GM21390 (cell line): Measurements from ENCODE around the gene EXOSC2.
A peak's percentile ranks its signal among the peaks of the same experiment; 100 is the strongest.

Source experiments
- ATAC-seq: cut with Tn5 transposase; IDR thresholded peaks from one replicate; pipeline ENCODE4 v1.9.1; 2021; ENCODE audit not compliant: unreplicated experiment

EXOSC2 gene, protein sequence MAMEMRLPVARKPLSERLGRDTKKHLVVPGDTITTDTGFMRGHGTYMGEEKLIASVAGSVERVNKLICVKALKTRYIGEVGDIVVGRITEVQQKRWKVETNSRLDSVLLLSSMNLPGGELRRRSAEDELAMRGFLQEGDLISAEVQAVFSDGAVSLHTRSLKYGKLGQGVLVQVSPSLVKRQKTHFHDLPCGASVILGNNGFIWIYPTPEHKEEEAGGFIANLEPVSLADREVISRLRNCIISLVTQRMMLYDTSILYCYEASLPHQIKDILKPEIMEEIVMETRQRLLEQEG

DNA sequence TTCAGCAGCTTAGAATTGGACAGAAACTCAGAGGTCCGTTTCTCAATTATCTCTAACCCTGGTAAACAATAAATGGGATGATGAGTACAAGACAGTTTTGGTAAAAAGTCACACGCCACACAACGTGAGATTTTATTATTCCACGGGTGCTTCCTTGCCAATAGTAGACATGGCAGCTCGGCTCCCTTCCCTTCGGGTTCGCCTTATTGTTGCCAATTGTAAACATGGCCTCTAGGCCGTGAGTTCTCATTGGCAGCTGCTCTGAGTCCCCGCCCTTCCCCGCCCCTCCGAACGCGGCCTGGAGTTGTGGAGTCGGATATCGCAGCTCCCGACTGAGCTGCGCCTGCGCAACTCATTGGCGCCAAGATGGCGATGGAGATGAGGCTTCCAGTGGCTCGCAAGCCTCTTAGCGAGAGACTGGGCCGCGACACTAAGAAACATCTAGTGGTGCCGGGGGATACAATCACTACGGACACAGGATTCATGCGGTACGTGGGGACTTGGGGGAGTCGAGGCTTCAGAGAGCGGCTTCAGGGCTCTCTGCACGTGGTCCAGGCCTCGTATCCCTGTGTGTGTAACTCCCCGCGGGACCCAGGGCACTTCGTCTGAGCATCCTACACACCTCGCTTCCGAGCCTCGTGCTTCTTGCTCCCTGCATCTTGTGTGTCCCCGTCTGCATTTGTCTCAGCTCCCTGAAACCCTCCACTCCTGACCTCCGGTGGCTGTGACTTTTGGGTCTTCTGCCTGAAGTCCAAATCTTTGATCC, at the start of gene EXOSC2:
EXOSC2 (plus strand) TSS at position 355 of the 766 bp plus-strand sequence; CDS start at position 367, 12 bp downstream.
- peak; percentile 88 for ATAC-seq

DNA sequence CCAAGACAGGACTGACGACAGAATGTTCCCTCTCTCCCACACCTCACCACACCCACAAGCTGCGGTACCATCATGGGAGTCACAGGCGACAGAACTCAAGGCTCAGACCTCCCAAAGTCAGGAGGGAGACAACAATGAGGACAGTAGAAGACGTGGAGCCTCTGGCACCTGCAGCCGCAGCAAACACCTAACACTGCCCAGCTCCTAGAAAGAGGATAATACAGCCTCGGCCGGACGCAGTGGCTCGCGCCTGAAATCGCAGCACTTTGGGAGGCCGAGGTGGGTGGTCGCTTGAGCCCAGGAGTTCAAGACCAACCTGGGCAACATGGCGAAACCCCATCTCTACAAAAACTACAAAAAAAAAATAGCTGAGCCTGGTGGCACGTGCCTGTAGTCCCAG, 42.4 kb upstream of the EXOSC2 start:
- no peak for ATAC-seq

DNA sequence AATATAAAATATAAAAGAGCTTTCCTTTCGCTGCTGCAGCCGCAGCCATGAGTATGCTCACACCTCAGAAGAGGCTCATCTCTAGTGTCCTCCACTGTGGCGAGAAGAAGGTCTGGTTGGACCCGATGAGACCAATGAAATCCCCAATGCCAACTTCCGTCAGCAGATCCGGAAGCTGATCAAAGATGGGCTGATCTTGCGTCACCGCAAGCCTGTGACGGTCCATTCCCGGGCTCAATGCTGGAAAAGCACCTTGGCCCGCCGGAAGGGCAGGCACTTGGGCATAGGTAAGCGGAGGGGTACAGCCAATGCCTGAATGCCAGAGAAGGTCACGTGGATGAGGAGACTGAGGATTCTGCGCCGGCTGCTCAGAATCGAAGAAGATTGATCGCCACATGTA, 41.8 kb upstream of the EXOSC2 start:
- ATAC-seq = no peak

DNA sequence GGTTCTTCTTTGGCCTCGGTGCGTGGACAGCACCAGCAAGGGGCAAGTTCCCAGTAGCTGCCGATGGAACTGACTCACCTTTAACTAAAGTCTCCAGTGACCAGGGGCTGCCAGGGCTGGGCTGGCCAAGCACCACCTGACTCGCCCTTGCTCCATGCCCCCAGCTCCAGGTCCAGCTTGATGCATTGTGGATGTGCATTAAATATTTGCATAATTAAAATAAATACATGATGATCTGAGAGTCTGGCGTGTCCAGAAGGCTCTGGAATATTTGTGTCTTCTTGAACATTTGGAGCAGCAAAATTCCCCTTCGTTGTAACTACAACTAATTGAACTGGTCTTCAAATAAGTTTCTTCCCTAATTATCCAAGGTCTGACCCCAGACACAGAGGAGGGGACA, 38.7 kb upstream of the EXOSC2 start:
- ATAC-seq = no peak

DNA sequence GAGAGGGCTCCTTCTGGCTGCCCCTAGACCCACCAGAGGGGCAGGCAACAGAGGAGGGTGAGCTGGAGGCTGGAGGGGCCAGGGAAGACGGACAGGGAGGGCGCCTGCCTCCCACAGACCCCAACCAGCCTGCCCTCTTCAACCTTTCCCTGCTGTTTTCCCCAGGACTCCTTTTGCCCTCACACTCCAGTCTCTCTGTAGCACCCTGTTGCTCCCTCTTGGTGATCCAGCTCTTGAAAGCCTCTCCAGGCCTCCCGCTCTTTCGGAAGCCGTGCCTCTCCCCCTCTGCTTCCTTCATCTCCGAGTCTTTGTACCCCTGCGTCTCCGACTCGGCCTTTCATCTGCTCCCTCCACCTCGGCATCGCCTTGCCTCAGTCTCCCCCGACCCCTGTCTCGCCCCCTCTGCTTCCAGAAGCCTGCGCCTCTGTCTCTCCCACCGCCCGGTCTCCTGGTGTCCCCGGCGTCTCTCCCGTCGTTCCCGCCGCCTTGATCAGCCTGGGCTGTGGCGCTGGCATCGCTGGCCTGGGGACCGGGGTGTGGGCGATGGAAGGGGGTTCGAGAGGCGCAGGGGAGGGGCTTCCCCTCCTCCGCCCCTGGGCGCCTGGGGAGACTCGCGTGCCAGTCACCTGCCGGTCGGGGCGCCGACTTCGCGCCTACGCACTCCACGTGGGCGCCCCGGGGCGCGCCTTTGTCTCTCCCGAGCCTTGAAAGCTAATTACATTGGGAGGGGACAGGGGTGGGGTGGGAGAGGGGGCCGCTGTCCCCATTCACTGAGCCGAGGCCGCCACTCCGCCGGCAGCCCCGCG, 34.5 kb upstream of the EXOSC2 start:
- ATAC-seq = no peak

DNA sequence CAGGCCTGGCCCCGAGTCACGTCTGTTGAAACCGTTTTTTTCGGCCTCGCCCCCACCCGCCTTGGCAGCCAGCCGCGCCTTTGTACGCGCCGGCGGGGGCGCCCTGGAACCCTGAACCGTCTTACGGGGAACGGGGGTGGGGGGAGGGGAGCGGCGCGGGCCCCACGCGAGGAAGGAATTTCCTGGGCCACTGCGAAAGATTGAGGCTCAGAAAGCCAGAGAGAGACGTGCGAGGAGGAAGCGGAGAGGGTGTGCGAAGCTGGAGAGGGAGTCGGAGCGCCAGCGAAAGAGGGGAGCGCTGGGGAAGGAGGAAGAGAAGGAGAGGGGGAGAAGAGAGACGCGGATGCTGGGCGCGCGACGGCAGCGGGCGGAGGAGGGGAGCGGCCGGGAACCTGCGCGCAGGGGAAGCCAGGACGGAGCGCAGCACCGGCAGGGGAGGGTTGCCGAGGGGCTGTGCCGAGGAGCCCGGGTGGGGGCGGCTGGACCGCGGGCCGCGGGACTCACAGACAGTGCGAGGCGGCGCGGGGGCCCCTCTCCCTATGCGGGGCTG, 33.8 kb upstream of the EXOSC2 start:
- ATAC-seq = no peak

DNA sequence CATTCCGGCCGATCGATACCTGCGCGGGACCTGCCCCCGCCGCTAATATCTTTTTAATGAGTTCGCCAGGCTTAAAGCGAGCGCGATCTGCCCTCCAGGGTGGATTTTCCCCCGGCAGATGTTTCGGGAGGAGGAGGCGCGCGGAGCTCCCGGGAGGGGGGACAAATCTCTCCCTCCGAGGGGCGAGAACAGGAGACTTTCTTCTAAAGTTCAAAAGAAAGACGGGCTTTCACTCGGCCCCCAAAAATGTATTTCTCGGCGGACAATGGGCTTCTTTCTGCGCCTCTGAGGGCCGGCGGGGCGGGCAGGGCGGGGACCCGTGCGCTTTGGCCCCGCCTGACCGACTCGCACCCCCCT, 33.3 kb upstream of the EXOSC2 start:
- ATAC-seq = no peak

DNA sequence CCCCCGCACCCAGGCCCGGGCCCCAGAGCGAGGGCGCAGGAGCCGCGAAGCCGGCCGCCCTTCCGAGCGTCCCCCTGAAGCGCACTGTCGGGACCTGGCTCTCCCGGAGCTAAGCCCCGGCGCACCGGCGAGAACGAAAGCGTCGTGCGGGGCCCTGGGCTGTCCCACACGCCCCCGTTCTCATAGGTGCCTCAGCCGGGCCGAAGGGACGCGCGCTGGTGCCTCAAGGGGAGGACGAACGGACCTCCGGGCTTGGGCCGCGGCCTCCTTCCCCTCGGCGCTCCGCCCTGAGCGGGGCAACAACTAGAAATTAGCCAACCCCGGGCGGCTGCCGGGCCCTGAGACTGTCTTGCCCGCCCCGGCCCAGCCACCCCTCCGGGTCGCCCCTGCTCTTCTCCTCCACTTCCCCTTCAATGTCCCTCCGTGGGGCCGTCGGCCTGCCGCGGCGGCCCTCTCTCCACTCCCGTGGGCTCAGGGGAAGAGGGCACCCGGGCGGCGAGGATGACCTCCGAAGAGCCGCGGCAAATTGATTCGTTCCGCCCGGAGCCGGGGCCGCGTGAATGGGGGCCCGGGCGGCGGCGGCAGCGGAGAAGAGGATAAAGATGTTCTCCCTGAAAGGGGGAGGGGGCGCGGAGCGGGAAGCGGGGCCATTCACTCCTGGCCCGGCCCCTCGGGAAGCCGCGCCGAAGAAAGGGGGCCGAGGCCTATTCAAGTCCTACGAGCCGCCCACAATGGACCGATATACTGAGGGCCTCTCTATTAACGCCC, 32.7 kb upstream of the EXOSC2 start:
- ATAC-seq = no peak

DNA sequence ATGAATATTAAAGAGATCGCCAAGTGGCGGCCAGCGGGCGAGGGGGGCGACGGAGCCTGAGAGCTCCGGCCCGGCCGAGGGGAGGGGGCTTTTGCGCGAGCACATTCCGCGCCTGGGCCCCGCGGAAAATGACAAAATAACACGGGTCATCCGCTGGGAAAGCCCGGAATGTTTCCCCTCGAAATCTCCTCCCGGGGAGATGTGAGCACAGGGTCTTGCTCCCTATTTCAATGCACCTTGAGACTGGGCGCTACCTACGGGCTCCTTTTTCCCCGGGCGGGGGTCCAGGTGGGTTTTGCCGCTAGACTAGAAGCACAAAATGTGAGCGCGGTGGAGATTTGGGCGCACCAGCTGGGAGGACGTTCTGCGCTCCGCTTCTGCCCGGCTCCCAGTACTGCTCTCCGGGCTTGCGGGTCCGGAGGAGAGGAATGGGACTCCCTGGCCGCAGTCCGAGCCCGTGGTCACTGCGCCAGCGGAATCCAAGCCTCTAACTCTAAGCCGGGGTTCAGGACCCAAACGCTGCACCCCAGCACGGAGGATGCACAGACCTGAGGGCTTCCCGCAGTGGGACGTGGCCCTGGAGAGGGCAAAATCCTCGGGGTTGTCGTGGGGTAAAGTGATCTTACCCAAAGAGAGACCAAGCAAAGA, 32.0 kb upstream of the EXOSC2 start:
- ATAC-seq = no peak

DNA sequence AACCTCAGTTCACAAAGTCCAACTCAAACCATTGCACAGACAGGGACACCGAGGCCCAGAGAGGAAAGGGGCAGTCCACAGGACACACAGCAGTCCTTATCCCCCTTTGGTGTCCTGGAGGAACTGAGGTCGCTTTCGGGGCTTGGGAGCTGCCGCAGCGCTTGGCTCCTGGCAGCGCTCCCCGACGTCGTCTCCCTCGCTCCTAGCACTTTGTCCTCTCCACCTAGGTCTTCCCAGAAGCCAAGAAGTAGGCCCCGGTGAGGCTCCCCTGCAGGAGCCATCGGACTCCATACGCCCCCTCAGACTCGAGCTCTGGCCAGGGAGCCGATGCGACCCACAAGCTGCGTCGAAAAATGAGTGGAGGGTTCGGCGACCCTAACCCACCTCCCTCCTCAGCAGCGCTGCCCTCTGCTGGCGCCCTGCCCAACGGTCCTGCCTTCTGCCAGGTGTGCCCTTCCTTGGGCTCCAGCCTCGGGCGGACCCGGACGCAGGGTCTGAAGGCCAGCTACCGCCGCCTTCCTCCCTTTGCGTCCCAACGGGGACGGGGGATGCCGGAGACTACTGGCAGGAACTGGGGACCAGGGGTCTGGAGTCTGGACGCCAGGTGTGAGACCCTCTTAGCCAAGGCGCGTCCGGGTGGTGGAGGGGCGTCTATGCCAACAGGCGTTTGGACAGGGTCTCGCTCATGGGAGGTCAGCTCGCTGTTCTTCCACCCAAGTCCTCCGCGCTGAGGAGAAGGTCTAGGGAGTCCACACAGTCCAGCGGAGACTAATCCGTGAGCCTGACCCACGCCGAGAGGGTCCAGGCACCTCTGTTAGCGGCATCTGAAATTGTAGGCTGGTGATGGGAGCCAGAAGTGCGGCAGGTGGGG, 31.2 kb upstream of the EXOSC2 start:
- ATAC-seq = no peak

DNA sequence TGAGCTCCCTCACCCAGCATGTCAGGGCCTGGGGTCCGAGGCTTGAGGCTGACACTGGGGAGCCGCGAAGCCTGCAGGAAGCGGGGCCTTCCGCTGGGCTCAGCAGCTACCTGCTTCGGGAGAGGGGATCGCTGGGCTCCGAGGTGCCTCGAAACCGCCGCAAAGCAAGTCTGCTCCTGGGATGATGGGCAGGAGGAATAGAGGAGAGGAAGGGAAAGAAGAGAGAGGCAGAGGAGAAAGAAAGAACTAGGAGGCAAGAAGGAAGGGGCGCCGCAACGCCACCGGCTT, 30.7 kb upstream of the EXOSC2 start:
- ATAC-seq = no peak

DNA sequence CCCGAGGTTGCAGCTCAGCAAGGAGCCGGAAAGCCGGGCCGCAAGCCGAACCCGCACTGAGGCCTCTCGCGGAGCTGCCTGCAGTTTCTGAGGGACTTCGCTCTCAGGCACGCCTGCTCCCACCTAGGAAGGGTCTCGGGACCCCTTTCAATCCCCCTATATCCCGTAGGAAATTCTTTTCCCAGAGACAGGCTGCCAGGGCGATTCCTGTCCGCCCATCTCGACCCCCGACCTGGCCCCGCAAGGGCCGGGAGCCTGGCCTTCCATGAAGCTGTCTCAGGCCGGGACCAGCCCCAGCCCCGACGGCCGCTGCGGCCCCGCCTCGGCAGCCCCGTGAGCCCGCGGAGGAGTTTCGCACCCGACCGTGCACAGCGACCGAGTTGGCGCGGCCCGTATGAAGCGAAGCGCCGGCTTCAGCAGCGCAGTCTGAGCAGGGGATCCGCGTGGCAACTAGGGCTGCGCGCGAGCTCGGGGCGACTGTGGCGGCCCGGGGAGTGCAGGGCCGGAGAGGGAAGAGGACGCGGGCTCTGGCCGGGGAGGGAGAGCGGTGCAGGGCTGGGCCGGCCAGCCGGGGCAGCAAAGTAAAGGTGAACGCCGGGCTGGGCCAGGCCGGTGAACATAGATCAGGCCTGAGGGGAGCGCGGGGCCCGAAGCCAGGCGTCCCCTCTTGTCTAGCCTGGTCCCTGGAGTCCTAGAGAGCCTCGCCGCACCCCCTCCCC, 30.2 kb upstream of the EXOSC2 start:
- ATAC-seq = no peak

DNA sequence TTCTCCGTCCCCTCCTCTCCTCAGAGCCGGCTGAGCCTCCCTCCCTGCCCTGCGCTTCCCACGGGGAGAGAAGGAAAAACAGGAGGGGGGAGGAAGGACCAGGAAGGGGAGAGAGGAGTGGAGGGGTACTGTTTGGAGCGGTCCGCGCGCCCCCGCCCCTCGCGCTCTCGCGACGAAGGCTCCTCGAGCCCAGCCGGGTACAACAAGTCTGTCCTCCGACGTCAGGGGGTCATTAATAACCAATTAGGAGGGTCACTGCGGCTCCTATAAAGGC, 29.7 kb upstream of the EXOSC2 start:
- ATAC-seq = no peak

DNA sequence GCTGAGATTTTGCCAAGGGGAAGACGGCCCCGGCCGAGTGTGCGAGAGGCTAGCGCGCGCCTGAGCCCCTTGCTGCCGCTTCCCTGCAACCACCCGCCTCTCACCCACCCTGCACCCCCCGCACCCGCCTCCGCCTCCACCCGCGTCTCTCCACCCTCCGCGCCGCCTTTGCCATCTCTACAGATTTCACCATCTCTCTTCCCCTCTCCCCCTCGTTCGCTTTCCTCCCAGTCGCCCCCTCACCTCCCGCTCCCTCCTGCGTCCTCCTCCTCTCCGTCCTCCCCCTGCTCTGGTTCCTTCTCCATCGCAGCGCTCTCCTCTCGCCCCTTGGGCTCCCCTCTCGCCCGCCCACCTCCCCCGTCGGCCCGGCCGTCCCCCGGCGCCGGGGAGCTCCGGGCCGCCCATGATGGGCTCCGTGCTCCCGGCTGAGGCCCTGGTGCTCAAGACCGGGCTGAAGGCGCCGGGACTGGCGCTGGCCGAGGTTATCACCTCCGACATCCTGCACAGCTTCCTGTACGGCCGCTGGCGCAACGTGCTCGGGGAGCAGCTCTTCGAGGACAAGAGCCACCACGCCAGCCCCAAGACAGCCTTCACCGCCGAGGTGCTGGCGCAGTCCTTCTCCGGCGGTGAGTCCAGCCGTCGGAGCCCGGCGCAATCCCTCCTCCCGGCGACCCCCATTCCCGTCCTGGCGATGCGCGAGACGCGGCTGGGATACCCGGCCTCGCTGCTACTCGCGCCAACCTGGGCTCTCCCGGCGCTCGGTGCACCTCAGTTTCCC, 29.1 kb upstream of the EXOSC2 start, which contains the start of gene PRDM12:
PRDM12 (plus strand) TSS at position 344 of the 778 bp plus-strand sequence; CDS start at position 404, 60 bp downstream.
- no peak for ATAC-seq

DNA sequence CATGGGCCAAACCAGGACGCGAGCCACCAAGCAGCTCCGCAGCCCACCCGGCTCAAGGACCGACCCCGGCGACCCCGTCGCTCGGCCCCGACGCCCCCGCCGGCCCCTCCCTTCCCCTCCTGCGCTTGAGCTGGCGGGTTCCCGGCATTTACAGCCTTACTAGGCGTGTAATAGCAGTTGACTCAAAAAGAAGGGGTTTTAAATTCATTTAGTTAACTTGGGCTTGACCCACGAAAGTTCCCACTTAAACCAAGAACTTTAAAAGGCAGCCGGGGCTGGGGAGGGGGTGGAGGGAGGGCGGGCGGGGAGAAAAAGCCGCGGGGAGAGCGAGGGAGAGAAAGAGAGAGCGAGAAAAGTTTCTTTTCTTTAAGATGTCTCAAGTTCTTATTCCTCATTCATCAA, 28.6 kb upstream of the EXOSC2 start:
- no peak for ATAC-seq

DNA sequence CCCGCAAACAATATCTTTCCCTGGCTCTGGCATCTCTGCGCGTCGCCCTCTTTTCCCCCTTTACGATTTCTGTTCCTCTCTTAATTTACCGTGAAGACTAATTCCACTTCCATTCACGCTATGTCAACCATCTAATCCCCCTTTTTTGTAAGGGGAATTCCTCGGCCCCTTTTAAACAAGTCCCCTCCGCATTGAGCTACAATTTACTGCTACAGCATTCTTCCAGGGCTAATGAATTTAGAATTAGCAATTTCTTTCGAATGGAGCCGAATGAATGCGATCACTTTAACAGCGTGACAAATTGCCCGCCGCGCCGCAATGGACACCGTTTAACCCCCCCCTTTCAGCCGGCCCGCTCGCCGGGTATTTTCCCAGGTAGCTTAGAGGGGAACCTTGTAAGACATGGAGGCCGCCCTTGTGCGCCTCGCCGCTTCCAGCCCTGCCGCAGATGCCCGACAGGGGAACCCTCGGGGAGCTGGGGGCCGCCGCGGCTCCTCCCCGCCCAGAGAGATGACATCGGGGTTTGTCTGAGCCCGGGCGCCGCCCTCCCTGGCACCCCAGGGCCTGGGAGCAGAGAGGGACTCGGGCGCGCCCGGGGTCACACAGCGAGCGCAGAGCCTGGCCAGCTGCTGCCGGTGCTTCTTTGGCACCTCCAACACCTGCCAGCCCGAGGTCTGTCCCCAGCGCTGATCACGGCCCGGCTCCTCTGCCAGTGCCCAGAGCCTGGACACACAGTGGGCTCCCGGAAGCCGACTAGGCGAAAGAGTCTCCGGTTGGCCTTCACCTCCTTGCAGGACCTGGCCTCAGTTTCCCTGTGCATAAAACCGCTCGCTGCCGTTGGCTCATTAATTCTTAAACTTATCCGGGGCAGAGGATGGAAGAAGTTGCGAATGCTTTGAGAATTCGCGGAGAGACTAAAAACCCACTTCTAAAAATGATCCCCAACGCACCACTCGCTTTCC, 27.9 kb upstream of the EXOSC2 start:
- no peak for ATAC-seq
